Renal cortical epithelial cell (primary cell): ENCODE measurements around the gene FAM186B. TPM values are rescaled to one million over a fixed set of nuclear protein-coding genes. Genes with fewer than 3 reads are reported as not detected.
"Not testable (repeated sequence)": the region's sequence is repeated elsewhere in the genome, so short reads cannot be mapped to it uniquely, and the experiment has no call there.

Experiments used
- DNase-seq: peaks from one replicate; pipeline ENCODE4 v3.0.0-alpha.2; 2011; ENCODE audit warnings: low read depth
- total RNA-seq: library from RNA; depleted of rRNA; stranded (reverse); fragments of >200 nt; gene quantifications from 2 replicates; pipeline ENCODE4 v1.2.3, GENCODE V29; 2014

FAM186B gene
- 0.30 and 0.35 TPM in 2 replicates for total RNA-seq

- DNase-seq, result not testable (repeated sequence)
These were observed at the start of gene FAM186B for GRCh38 chr12:49605539-49605938. Gene FAM186B, minus strand, starts transcription at chr12:49605639. Its CDS starts 162 bp downstream, at chr12:49605477.

GRCh38 chr12:49654715-49655114, 49.3 kb upstream of the FAM186B start:
- no peak for DNase-seq

DNA sequence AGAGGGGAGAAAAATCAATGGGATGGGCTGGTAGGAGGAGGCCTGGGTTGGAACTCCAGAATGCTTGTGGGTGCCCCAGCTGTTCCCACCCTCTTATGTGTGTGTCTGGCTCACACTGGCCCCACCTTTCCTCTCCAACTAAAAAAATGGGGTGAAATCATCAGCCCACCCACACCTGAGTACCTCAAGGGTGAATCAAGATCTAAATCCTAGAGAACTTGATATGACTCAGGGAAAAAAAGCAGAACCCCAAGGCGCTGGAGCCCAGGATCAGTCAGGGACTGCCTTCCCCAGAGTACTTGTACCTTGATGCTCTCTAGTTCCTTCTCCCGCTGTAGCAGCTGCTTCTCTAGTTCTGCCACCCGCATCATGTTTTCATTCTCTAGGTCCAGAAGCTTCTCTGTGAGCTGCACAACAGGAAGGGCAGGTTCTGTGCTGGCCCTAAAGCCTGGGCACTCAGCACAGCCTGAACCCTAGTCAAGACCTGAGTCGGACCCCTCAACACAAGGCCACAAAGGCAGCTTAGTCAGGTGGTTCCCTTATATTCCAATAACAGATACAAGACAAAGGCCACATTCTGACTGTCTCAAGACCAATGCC, 47.6 kb upstream of the FAM186B start:
- DNase-seq, result no peak

DNA sequence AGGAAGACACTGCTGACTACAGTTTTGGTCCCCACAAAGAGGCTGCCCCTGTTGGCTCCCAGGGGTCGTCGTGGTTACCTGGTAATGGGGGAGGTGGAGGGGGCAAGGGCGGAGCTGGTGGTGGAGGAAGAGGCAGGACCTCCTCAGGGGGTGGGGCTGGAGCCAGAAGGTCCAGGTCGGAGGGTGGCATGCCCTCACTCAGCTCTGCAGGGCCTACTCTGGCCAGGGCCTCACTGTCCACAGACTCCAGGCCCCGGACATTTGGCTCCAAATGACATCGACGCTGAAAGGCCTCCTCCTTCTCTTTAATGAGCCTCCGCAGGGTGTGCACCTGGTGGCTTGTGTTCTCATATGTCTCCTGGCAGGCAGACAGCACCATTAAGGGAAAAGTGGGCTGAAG, 46.4 kb upstream of the FAM186B start:
- no peak for DNase-seq

DNA sequence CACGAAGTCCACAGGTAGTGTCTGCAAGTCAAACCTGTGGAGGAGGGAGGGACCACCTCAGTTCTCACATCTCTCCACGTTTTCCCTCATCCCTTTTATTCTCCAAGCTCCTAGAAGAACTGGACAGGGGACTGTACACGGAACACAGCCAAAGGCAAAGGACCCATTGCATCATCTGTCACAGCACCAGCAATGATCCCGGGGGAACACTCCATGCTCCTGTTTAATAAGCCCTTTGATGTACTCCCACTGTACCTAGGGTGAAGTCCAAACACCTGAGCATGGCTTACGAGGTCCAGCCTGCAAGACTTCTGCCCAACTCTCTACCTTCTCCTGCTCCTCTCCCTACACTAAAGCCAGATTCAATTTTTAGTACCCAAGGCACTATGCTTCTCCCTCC, 44.5 kb upstream of the FAM186B start:
- no peak for DNase-seq

DNA sequence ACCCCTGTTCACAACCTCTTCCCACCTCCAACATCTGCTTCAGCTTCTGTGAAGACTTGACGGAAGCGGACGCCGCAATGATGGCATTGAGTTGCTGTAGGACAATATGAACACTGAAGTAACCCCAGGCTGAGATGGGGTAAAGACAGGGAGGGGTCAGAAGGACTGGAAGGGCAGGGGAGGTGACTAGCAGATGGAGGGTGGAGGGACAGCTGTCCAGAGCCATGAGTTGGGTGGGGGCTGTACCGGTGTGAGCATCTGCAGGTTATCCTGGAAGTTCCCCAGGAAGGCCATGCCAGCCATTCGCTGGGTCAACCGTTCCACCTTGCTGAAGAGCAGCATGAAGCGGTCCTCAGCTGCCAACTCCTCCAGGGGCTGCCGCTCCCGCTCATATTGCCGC, 44.0 kb upstream of the FAM186B start:
- DNase-seq, result no peak

DNA sequence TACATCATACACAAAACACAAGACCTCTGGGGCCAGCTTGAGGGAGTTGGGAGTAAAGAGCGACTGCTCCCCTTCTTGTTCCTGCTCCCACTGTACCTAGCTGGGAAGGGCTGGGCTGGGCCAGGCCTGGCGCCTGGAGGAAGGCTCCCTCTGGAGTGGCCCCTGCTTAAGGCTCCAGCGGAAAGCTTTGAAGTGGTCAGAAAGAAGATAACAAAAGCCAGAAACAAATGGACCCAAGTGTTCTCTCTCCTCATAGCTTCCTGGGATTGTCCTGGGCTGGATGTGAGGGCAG, 43.2 kb upstream of the FAM186B start:
- DNase-seq, result no peak

DNA sequence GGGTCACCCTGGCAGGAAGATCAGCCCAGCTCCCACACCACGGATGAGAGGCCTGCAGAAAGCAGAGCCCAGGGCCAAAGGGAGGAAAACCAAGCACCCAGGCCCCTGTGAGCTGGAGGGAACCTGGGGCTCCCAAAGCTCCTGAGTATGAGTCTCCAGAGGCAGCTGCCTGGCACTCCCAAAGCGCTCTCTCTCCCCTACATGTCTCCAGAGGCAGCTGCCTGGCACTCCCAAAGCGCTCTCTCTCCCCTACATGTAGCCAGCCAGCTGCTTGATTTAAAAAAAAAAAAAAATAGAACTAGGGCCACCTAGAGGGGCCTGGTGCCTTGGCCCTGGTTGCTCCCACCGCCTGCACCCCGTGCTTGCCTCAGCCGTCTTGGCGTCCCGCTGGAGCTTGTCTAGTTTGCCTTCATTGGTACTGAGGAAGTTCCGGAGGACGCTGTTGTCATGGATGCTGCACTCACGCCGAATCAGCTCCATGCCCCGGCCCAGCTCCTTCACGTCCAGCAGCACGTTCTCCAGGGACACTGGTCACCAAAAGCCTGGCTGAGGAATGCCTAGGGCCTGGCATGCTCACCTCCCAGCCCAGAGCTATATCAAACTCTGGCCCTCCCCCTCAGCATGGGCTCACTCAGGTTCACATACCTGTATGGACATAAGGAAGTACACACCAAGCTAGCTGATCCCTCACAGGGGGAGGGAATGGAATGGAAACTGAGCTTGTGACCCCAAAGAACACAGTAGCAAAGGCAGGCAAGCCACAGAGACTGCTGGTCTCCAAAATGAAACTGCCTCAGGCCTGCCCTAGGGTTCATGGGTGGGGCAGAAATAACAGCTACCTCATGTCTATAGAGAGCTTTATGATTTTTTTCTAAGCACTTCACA, 42.6 kb upstream of the FAM186B start:
- DNase-seq, result no peak

DNA sequence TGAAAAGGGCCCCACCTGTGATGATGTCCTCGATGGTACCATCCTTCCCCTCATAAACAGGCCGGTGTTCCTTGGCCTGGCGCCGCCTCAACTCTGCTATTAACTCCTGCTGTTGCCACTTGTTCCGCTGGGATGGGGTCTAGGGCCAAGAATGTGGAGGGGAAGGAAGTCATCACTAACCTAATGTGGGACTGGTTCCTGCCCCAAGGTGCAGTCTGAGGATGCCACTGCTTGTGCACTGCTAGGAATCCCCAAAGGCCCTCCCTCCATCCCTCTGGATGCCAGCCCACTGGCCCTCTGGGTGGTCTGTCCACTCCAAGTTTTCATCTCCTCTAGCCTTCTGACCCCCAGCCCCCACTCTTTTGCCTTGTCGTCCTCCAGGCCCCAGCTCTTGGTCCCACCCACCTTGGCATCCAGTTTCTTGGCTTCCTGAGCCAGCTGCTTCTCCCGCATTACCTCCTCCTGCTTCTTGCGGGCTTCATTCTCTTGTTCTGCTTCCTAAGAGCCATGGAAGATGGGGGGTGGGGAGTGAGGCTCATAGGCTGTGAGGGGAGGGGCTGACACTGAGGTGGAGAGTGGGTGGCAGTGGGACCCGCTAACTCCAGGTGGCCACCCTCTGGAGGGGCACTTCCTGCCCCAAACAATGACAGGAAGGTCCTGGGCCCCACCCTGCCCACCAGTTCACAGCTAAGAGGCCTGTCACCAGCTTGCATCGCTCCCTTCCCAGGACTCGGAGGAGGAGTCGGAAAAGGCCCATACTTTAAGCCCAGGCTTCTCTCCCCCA, 41.6 kb upstream of the FAM186B start:
- no peak for DNase-seq

DNA sequence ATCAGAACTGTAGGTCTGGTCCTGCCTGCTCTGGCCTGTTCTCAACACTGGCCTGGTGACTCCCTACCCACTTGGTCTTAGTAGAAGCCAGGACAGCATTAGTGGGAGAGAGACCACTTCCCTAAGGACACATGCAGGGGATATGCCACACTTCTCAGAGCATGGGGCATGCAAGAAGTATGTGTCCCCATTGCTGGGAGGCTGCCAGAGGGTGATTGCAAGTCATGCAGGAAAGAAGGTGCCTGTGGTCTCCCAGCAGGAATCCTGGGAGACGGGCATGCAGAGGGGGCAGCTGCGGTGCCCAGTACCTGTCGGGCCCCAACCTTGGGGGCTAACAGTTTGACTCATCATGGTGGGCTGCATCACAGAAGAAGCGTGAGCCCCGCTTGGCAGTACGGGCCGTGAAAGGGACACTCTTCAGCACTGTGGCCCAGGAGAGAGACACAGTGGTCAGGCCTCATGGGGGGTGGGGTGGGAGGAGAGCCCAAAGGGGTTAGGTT, 40.9 kb upstream of the FAM186B start:
- DNase-seq, result no peak

DNA sequence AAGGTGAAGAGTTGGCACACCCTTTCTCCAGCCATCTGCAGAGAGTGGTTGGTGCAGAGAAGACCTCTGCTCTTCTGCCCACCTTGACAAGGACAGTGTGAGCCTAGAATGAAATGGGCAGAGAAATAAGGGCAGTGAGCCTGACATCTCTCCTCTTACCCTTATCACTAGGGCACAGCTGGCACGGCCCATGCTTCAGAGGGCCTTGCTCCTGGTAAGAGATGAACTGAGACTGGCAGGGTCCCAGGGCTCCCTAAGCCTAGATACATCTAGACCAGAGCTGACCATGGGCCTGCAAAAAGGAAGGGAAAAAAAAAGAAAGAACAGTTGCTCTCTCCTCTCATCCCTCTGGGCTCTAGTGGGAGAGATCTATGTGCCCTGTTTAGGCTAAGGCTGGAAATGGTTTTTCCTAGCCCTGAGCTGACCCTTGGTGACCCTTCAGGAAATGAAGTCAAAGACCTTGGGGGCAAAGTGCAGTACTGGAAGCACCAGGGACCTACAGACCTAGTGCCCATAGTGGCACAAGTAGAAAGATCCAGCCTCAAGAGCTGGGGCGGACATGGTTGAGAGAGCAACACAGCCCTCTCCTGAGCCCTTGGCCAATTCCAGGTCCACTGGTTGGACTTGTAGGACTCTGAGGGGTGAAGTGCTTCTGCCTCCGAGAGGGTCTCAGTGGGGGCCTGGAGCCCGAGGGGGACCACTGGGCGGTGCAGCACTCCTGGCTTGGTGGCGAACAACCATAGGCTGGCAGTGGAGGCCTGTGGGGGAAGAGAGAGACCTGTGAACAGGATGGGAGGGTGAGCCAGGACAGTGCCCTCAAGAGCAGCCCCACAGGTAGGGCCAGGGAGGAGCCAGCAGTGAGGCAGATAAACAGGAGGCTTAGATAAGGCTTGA, 40.0 kb upstream of the FAM186B start:
- no peak for DNase-seq

GRCh38 chr12:49644620-49644994, 39.2 kb upstream of the FAM186B start:
- DNase-seq, result peak; percentile 46

GRCh38 chr12:49643961-49644619, 38.7 kb upstream of the FAM186B start:
- no peak for DNase-seq

DNA sequence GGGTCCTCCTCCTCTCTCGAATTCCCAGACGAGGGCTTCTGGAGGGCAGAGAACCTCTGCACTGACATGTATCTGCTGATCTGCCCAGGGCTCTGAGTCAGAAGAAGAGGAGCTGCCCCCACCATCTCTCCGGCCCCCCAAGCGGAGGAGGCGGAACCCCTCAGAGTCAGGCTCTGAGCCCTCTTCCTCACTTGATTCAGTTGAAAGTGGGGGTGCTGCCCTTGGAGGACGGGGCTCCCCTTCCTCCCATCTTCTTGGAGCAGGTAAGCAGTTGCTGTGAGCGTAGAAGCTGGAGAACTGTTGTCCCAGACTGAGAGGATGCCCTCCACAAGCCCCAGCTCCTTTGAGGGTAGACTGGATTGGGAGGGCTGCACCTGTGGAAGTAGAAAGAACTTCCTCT, 37.7 kb upstream of the FAM186B start:
- DNase-seq, result no peak

- no peak for DNase-seq
These were observed 36.9 kb upstream of the FAM186B start for GRCh38 chr12:49642370-49642802.

DNA sequence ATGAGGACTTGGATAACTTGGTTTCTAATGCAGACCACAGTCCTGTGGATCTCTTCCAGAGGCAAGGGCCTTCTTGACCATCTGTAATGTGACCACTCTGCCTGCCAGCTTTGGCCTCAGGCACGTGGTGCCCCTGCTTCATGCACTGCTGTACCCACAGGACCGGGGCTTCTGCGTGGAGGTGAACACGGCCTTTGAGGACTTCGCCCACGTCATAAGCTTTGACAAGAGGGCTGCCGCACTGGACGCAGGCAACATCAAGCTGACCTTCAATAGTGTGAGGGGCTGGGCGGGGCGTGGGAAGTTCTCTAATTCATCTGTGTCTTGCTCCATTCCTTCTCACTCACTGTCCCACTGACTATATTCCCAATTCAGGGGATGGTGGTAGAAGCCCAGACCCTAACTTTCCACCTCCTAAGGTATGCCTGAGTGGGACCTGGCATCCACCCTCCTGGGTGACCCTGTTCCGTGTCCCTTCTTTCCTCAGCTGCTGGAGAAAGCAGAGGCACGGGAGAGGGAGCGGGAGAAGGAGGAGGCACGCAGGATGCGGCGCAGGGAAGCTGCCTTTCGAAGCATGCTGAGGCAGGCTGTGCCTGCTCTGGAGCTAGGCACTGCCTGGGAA, 36.4 kb upstream of the FAM186B start:
- DNase-seq, result no peak

GRCh38 chr12:49636979-49637755, 31.7 kb upstream of the FAM186B start:
- DNase-seq, result peak; percentile 53

- no peak for DNase-seq
These were observed 31.1 kb upstream of the FAM186B start for GRCh38 chr12:49636574-49636973.

DNA sequence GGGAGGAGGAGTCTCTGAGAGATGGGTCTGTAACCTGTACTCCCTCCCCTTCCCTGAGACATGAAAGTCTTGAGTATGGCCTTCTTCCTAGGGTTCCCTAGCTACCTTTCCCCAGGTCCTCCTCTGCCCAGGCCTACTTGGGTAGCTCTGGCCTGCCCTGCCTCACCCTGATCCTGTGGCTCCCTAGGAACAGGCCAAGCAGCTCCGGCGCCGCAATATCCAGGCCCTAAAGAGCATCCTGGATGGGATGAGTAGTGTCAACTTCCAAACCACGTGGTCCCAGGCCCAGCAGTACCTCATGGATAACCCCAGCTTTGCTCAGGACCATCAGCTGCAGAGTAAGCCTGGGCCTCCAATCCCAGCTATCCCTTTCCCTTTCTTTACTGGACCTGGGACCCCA, 30.2 kb upstream of the FAM186B start:
- no peak for DNase-seq

DNA sequence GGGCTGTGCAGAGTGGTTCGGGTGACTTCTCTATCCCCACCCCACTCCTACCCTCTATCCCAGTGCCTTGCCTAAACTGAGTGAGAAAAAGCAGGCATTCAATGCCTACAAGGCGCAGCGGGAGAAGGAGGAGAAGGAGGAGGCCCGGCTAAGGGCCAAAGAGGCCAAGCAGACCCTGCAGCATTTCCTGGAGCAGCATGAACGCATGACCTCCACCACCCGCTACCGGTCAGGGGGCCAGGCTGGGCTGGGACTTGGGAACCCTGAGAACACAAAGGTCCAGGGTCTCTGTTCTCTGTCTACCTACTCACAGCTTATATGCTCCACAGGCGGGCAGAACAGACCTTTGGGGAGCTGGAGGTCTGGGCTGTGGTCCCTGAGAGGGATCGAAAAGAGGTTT, 29.6 kb upstream of the FAM186B start:
- DNase-seq, result no peak
